ENCODE measurements around the gene SHC2. TPM values are rescaled to one million over a fixed set of nuclear protein-coding genes. Genes with fewer than 3 reads are reported as not detected.
A peak's percentile ranks its signal among the peaks of the same experiment; 100 is the strongest.

Gene SHC2
- total and polyA plus RNA-seq, 2 of the 13 experiments (the other 11 are each of a cell fraction or from before 2014, with no cell fraction given) = 9.0 to 18.3 TPM

- TF ChIP-seq ZNF33B (CRISPR knock-in tag; IDR thresholded peaks at IDR 0.05) (no peak), AGO2 (optimal IDR thresholded peaks at IDR 0.05; ENCODE audit: low read depth, low read length) (no peak), FOXK2 (IDR thresholded peaks at IDR 0.05) (no peak), NCOR1 (IDR thresholded peaks at IDR 0.05; ENCODE audit: borderline replicate concordance, low read length) (no peak), CBFB (CRISPR knock-in tag; IDR thresholded peaks at IDR 0.05) (peak; percentile 89), IKZF1 (IDR thresholded peaks at IDR 0.05) (no peak), HNF4A (CRISPR knock-in tag; IDR thresholded peaks at IDR 0.05) (peak; percentile 28; the same call in 1 of the 2 replicates), ARID5B (CRISPR knock-in tag; IDR thresholded peaks at IDR 0.05) (no peak), ZSCAN25 (CRISPR knock-in tag; IDR thresholded peaks at IDR 0.05) (no peak), ZNF800 (CRISPR knock-in tag; IDR thresholded peaks at IDR 0.05) (0 out of 2 replicates have a peak, but pooled peaks have one; percentile 67), ZNF501 (CRISPR knock-in tag; IDR thresholded peaks at IDR 0.05) (no peak), RFX5 (IDR thresholded peaks at IDR 0.05; ENCODE audit: low read depth, low read length) (no peak), ZMYM4 (CRISPR knock-in tag; IDR thresholded peaks at IDR 0.05) (peak; percentile 67; the same call in 1 of the 2 replicates), NR2F6 (IDR thresholded peaks at IDR 0.05) (peak; percentile 45; the same call in 1 of the 2 replicates), NR2F6 (CRISPR knock-in tag; IDR thresholded peaks at IDR 0.05) (peak; percentile 80), GRHL1 (CRISPR knock-in tag; conservative IDR thresholded peaks at IDR 0.05) (no peak), GABPB1 (CRISPR knock-in tag; IDR thresholded peaks at IDR 0.05) (no peak; the same call in 1 of the 2 replicates), SP140L (CRISPR knock-in tag; IDR thresholded peaks at IDR 0.05; ENCODE audit: borderline replicate concordance) (no peak), HOXD1 (CRISPR knock-in tag; IDR thresholded peaks at IDR 0.05) (no peak), ZBTB46 (CRISPR knock-in tag; IDR thresholded peaks at IDR 0.05; ENCODE audit: borderline replicate concordance) (no peak), HNF4G (IDR thresholded peaks at IDR 0.05; ENCODE audit: borderline replicate concordance, low read depth, low read length) (no peak; the same call in 1 of the 2 replicates), HNF4G (CRISPR knock-in tag; IDR thresholded peaks at IDR 0.05; ENCODE audit: borderline replicate concordance, low read depth) (no peak)
These were observed 45.8 kb upstream of the SHC2 start (continued) for GRCh38 chr19:506404-507285.
